Activated T-helper 1 cell treated with anti-CD3 and anti-CD28 coated beads, Interleukin-2, amount 50 U/mL, for 16 hours (primary cell): ENCODE data around the gene TRMU.

Experiments
- DNase-seq, 2 donors: peaks; one replicate each; pipeline ENCODE4 v3.0.0-alpha.2; 2020; ENCODE audit warnings: low read depth in 1 of 2, low spot score in 1 of 2

TRMU gene

GRCh38 chr22:46355369-46355995, 20.0 kb downstream of the TRMU start:
- peak in 1 of 2 donors; percentile 24 for DNase-seq

GRCh38 chr22:46355996-46356471, 20.5 kb downstream of the TRMU start:
- no peak for DNase-seq

GRCh38 chr22:46356496-46357480, 21.3 kb downstream of the TRMU start:
- DNase-seq, result no peak

- no peak for DNase-seq
Measured at GRCh38 chr22:46357711-46358520, 22.4 kb downstream of the TRMU start.

- DNase-seq, result no peak
Measured at GRCh38 chr22:46358766-46359165, 23.3 kb downstream of the TRMU start.

- no peak for DNase-seq
Measured at GRCh38 chr22:46359362-46359761, 23.8 kb downstream of the TRMU start.

- no peak for DNase-seq
Measured at GRCh38 chr22:46360097-46360496, 24.6 kb downstream of the TRMU start.

- DNase-seq, result no peak
Measured at GRCh38 chr22:46360891-46361290, 25.4 kb downstream of the TRMU start.

GRCh38 chr22:46361826-46362202, 26.3 kb downstream of the TRMU start:
- no peak for DNase-seq

GRCh38 chr22:46362203-46362933, 26.9 kb downstream of the TRMU start:
- no peak for DNase-seq

GRCh38 chr22:46362934-46363515, 27.5 kb downstream of the TRMU start:
- DNase-seq, result no peak

- no peak for DNase-seq
Measured at GRCh38 chr22:46363611-46364321, 28.3 kb downstream of the TRMU start.

GRCh38 chr22:46364341-46365165, 29.0 kb downstream of the TRMU start:
- no peak for DNase-seq

- DNase-seq, result no peak
Measured at GRCh38 chr22:46365166-46365624, 29.7 kb downstream of the TRMU start.

- no peak for DNase-seq
Measured at GRCh38 chr22:46366327-46366731, 30.8 kb downstream of the TRMU start.

GRCh38 chr22:46366801-46367706, 31.5 kb downstream of the TRMU start:
- no peak for DNase-seq

GRCh38 chr22:46367707-46368191, 32.2 kb downstream of the TRMU start:
- peak; percentile 37 for DNase-seq

GRCh38 chr22:46368422-46368821, 32.9 kb downstream of the TRMU start:
- DNase-seq, result no peak
